T-helper 22 cell (primary cell): Measurements from ENCODE around the gene RXRB.

Experiments
- DNase-seq: peaks from one replicate; pipeline ENCODE4 v3.0.0-alpha.2; 2020; ENCODE audit warnings: low read depth

RXRB gene

DNA sequence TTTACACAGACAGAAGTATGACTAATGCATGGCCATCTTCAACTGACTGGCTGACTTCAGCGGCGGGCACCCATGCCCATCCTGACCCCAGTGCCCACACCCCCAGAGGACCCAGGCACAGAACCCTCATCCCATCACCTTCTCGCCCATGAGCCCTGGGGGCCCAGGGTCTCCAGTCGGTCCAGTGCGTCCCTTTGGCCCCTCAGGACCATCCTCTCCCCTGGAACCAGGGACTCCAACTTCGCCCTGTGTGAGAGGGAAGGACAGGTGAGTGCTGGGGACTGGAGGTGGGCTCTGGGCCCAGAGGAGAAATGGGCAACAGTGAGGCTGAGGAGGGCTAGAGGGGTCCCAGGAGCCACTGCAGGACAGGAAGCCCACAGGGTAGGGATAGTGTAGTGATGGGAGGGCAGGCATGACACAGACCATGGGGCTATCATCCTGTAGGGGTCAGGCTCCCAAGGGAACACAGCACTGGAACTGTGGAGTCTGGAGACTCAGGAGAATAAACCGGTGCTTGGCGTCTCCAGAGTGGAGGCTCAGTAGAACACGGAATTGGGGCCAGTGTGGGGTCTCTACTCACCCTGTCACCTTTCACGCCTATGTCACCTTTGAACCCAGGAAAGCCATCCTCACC is 24.9 kb downstream of the RXRB start:
- DNase-seq: no peak

DNA sequence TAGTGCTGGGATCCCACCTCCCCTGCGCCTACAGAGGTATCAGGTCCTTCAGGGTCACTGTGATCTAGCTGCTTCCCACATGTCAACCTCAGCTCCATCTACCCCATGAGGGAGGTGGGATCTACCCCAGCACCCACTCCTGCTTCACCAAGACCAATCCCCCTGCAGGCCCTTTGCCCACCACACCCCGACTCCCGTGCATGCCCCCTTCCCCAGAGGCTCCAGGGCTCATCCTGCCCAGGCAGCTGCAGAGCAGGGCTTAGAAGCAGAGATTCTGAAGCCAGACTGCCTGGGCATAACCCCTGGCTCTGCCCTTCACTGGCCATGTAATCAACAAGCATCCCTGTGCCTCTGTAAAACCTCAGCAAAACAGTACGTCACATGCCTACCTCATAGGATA is 25.7 kb downstream of the RXRB start:
- DNase-seq: no peak

DNA sequence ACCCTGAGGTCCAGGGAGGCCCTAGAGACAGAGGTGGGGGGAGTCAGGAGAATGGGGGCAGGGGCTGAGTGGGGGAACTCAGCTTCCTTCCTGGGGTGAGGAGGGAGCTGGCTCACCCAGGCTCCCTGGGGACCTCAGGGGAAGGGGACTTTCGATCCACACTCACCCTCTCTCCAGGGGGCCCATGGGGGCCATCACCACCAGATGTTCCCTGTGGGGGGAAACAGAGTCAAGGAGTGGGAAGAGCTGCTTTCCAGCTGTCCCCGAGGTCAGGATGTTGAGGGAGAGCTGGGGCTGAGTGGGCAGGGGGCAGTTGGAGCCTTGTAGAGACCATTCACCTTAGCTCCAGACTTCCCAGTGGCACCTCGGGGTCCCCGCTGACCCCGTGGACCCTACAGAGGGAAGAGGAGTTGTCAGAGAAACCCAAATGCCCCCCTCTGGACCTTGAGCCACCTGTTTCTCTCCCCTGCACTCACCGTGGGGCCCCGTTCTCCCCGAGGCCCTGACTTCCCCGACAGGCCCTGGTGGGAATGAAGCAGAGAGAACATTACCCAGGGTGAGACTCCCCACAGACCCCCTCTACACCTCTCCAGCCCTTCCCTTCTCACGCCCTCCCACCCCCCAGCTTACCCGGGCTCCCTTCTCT is 26.8 kb downstream of the RXRB start:
- no peak for DNase-seq

DNA sequence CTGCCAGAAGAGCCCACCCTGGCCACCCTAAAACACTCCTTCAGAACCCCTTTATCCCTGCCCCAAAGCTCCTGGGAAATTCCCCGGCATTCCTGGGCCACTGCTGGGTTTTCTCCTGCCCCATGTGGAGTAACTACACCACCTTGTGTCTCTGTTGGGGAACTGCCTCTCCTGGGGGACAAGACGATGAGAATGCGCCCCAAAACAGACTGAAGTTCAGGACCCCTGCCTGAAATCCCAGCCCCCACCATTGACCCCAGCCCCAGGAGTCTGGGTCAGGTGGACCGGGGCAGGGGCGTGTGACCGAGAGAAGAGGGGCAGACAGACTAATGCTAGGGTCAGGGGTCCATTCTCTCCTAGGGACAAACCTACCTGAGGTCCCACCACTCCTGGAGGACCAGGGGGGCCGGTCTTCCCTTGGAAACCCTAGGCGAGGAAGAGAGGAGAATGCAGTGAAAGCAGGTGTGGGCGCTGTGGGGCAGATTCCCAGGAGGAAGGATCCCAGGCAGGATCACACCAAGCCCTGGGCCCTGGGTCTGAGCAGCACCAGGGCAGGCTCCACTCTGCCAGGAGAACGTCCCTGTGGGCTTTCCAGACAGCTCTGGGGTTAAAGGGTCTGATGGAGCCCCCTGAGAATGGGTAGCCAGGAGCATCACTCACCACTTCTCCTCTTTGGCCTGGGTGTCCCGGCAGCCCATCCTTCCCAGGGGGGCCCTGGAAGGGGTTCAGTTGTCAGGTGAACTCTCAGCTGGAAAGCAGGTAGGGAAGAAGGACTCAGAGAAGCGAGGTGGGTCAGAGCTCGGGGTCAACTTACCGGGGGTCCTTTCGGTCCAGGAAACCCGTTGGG is 27.6 kb downstream of the RXRB start:
- no peak for DNase-seq

GRCh38 chr6:33171880-33172687 is 28.4 kb downstream of the RXRB start:
- no peak for DNase-seq

DNA sequence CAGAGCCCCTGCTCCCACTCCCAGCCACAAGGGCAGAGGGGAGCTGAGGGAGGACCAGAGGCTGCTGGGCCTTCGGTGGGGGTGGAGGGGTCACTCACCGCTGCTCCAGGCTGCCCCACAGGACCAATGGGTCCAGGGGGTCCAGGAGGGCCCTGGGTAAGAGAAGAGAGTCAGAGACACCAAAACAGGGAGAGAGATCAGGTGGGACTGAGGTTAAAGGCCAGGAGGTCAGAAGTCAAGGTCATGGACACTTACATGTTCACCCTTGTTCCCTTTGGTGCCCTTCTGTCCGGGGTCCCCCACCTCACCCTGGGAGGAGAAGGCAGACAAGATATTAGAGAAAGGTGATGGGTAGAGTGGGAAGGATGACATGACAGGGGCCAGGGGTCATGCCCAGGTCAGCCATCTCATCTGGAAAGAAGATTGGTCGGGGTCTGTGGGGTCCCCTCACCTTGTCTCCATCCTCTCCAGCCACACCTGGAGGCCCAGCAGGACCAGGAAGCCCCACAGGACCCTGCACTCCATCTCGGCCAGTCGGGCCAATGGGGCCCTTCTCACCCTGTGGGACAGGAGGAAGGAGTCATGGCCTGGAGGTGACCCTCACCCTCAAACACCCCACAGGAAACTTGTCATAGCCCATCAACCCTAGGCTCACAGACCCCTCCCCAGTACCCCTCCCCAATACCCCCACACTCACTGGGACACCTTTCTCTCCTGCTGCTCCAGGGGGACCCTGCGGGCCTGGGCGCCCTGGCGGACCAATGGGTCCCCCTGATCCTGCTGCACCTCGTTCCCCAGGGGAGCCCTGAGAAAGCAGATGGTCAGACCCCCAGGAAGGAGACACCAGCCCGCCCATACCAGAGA is 29.2 kb downstream of the RXRB start:
- no peak for DNase-seq

DNA sequence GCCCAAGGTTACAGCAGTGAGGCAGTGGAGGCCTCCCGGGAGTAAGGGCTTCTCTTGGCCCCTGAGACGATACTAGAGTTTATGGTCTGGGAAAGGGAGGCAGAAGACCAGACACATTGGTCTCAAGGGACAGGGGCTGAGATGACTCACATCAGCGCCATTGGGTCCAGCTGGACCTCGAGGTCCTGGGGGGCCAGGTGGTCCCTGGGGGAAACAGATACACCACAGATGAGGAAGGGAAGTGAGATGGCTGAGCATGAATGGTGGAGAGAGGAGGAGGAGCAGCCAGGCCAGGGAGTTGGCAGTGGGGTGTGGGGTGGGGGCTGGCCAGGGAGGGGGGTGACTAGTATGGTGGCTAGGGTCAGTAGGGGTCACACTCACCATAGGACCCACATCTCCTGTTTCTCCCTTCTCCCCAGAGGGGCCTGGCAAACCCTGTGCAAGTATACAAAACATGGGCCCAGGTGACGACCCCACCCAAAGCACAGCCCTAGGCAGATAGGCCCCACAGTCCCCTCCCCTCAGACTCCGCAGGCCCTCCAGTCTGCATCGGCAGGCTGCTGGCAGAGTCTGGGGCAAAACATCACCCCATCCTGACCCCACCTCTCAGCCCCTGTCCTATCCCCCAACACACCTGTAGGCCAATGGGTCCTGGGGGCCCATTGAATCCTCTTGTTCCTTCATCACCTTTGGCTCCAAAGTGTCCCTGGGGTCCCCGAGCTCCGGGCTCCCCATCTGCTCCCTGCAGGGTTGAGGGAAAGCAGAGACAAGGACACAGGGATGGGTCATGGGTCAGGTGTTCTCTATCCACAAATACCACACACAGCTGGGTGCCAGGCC is 30.1 kb downstream of the RXRB start:
- no peak for DNase-seq

GRCh38 chr6:33169291-33170175 is 30.9 kb downstream of the RXRB start:
- no peak for DNase-seq

- DNase-seq: no peak
Observed at GRCh38 chr6:33168639-33169038, 31.8 kb downstream of the RXRB start.

- no peak for DNase-seq
Observed at GRCh38 chr6:33168284-33168601, 32.2 kb downstream of the RXRB start.

DNA sequence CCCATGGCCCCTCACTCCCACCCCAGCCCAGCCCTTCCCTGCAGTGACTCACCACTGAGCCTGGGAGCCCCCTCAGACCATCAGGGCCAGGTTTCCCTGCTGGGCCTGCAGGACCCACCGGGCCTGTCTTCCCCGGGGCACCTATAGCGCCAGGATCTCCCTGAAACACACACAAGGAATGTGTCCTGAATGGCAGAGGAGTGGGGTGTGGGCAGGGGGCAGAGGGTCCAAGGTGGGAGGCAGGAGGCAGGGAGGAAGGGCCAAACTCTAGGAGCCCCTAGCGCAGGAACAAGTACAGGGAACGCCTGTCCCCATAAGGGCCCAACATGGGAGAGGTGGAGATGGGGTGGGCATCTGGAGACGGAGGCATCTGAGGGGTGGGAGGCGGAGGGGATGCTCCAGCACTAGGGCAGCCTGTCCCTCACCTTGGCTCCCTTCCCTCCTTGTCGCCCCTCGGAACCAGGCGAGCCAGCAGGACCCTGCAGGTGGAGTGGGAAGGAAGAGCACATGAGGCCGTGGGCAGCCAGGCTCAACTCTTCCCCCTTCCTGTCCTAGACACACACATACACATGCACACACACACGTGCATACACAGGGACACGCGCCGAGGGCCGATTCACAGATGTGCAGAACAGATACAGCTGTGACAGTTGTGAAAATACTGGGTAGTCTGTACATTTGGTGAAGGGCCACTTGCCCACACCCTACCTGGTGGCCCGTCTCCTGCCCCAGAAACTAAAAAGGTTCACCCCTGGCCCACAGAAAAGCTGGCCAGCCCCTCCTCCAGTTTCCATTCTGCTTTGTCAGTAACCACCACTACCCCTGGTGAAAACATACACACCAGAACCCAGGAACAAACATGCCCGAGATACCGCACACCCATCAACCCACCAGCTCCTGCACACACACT is 32.8 kb downstream of the RXRB start:
- DNase-seq: no peak

- no peak for DNase-seq
Observed at GRCh38 chr6:33166811-33167210, 33.7 kb downstream of the RXRB start.

- no peak for DNase-seq
Observed at GRCh38 chr6:33166363-33166762, 34.1 kb downstream of the RXRB start.

DNA sequence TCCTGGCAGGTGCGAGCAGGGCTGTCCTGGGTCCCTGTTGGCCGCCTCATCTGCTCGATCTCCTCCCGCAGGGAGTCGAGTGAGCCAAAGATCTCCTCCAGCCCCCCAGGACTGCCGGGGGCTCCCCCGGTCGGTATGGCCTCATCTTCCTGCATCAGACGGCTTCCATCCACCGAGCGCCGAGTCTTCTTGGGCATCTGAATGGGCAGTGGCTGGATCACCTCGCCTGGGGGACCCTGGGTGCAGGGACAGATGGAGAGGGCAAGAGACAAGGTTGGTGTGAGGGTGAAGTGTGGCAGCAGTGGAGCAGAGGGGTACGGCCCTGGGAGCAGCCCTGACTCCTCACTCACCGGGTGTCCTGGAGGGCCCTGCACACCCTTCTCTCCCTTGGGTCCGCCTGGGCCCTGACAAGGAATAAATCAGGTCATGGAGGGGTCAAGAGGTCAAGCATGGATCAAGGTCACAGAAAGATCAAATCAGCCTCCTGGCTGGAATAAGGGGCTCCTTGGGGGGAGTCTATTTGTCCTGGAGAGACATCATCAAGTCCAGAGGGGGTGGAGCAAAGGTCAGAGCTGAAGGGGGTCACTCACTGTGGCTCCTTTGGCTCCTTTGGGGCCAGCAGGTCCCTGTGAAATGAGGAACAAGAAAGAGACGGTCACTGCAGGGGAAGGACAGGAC is 34.7 kb downstream of the RXRB start:
- no peak for DNase-seq

DNA sequence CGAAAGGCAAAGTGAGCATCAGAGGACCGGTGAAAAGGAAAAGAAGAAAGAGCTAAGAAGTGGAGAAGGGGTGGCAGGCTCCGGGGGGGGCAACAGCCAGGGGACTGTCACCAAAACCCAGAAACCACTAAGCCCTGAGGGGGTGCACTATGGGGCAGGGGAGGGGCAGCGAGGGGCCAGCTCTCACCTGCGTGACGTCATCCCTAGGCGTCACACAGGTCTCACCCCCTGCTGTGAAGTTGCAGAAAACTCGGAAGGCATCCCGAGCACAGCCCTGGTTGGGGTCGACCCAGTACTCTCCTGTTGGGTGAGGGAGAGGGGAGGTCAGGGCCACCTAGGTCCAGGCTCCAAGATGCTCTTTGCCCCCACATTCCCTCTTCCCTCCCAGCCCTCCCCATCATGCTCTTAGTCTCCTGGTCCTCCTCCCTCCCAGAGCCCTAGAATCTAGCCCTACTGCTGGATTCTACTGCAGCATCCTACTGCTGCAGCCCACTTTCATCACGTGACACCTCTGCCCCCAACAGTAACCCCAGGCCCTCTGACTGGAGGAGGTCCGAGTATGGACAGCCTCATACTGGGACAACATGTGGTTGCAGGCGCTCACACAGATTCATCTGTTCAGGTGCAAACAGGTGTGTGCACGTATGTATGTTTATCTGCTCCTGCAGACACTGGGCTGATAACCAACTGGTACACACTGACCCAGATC is 35.6 kb downstream of the RXRB start:
- DNase-seq: no peak

DNA sequence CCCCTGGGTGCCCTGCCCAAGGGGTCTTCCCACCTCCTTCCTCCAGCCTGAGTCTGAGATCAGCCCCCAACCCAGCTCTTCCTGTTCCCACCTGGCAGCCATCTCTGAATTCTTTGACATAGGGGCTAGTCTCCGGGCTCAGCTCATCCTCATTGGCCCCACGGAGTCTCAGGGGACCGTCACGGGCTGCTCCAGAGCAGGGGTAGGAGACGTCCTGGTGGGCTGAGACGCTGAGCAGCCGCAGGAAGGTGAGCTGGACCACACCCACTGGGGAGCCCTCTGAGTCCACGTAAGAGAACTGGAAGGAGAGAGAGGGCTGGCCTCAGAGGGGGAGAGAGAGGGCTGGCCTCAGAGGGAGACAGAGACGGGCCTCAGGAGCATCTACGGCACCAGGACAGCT is 36.3 kb downstream of the RXRB start:
- no peak for DNase-seq

DNA sequence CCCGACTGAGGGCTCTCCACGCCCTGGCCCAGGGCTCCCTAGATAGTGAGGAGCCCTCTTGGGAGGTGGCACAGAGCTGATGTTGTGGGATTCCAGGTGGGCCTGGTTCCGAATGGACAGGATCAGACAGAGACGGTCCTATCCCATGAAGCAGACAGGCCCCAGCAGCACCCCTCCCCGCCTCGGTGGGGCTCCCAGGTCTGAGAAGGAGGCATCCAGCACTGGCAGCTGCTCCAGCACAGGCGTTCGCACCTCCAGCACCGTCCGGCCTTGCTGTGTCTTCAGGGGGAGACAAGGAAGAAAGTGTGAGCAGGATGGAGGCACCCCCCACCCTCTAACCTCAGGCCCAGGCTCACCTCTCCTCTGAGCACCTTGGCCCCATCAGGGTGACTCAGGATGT is 36.9 kb downstream of the RXRB start:
- DNase-seq: no peak
